GM21576 (cell line): Measurements from ENCODE around the gene TTYH2.
"Not testable (repeated sequence)": the region's sequence is repeated elsewhere in the genome, so short reads cannot be mapped to it uniquely, and the experiment has no call there.

Experiments used
- ATAC-seq: cut with Tn5 transposase; IDR thresholded peaks from one replicate; pipeline ENCODE4 v1.9.1; 2021; ENCODE audit warnings: mild to moderate bottlenecking, moderate library complexity; ENCODE audit not compliant: unreplicated experiment

The TTYH2 gene, protein sequence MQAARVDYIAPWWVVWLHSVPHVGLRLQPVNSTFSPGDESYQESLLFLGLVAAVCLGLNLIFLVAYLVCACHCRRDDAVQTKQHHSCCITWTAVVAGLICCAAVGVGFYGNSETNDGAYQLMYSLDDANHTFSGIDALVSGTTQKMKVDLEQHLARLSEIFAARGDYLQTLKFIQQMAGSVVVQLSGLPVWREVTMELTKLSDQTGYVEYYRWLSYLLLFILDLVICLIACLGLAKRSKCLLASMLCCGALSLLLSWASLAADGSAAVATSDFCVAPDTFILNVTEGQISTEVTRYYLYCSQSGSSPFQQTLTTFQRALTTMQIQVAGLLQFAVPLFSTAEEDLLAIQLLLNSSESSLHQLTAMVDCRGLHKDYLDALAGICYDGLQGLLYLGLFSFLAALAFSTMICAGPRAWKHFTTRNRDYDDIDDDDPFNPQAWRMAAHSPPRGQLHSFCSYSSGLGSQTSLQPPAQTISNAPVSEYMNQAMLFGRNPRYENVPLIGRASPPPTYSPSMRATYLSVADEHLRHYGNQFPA

DNA sequence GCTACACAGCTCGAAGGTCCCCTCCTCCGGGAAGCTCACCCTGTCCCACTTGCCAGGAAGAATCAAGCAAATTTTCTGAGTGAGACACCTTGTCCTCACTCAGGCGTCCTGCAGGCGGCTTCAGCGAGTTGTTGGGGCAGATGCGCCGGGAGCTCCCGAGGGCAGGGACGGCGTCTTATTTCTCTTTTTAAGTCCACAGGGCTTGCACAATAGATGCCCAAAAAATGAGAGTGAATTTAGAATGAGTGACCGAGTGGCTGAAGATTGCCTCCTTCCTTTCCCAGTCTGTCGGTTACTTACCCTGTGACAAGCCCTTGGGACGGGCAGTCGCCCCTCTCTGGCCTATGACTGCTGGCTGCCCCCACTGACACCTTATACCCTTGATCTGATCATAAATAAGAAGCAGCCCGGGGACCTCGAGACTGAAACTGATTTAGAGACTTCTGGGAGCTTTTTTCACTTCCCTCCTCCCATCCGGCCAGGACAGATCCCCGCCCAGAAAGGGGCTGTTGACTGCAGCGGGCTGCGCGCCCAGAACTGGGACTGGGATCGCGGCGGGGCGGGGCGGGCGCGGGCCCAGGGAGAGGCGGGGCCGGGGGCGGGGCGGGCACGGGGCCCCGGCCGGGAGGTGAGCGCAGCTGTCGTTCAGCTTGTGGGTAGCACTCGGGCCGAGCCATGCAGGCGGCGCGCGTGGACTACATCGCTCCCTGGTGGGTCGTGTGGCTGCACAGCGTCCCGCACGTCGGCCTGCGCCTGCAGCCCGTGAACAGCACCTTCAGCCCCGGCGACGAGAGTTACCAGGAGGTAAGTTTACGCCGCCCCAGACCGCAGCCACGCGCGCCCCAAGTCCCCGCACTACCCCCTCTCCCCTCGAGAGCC is at the start of gene TTYH2:
Gene TTYH2 (plus strand): TSS at position 659 of the 879 bp plus-strand sequence. CDS start 17 bp downstream, at position 676.
- ATAC-seq = peak; percentile 45

DNA sequence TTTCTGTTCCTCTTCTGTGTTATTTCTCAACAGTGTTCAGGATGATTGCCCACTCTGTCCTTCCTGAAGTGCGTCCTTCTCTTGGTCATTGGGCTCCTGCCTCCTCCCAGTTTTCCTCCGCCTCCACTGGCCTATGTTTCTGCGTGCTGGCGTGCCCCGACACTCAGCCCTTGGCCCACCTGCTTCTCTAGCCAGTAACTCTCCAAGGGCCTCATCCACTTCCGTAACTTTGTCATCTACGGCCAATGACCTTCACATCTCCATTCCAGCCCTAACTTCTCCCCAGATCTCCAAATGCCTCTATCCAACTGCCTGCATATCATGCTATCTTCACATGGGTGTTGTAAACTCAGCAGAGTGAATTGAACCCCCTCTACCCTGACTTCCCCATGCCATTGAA is 49.5 kb upstream of the TTYH2 start:
- ATAC-seq = no peak

- ATAC-seq = no peak
Observed at GRCh38 chr17:74164446-74165045, 48.8 kb upstream of the TTYH2 start.

DNA sequence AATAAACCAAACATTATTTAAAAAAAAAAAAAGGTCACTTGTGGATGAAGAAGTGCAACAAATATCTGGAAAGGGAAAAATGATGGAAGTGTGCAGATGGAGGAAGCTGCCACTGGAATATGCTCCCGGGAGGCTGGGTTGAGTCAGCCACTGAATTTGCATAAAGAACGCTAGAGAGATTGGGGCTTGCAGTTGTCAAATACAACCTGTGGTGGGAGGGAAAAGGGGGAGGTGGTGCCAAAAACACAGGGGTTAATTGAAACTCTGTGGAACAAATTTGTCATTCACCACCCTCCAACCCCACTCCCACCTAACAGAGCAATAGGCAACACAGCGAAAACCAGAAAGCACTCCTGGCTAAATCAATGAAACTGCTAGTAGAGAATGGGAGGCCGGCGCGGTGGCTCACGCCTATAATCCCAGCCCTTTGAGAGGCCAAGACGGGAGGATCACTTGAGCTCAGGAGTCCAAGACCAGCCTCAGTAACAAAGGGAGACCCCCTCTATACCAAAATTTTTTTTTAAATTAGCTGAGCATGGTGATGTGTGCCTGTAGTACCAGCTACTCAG is 47.5 kb upstream of the TTYH2 start:
- ATAC-seq = no peak

GRCh38 chr17:74170924-74171323 is 42.4 kb upstream of the TTYH2 start:
- ATAC-seq = no peak

- ATAC-seq = no peak
Observed at GRCh38 chr17:74172700-74173099, 40.7 kb upstream of the TTYH2 start.

- ATAC-seq = no peak
Observed at GRCh38 chr17:74176546-74177001, 36.8 kb upstream of the TTYH2 start.

GRCh38 chr17:74177018-74177450 is 36.3 kb upstream of the TTYH2 start:
- no peak for ATAC-seq

- no peak for ATAC-seq
Observed at GRCh38 chr17:74179576-74179975, 33.8 kb upstream of the TTYH2 start.

GRCh38 chr17:74180336-74180735 is 33.0 kb upstream of the TTYH2 start:
- ATAC-seq = no peak

GRCh38 chr17:74181341-74181740 is 32.0 kb upstream of the TTYH2 start:
- no peak for ATAC-seq

- no peak for ATAC-seq
Observed at GRCh38 chr17:74182041-74182723, 31.2 kb upstream of the TTYH2 start.

- ATAC-seq = no peak
Observed at GRCh38 chr17:74183411-74183810, 30.0 kb upstream of the TTYH2 start.

DNA sequence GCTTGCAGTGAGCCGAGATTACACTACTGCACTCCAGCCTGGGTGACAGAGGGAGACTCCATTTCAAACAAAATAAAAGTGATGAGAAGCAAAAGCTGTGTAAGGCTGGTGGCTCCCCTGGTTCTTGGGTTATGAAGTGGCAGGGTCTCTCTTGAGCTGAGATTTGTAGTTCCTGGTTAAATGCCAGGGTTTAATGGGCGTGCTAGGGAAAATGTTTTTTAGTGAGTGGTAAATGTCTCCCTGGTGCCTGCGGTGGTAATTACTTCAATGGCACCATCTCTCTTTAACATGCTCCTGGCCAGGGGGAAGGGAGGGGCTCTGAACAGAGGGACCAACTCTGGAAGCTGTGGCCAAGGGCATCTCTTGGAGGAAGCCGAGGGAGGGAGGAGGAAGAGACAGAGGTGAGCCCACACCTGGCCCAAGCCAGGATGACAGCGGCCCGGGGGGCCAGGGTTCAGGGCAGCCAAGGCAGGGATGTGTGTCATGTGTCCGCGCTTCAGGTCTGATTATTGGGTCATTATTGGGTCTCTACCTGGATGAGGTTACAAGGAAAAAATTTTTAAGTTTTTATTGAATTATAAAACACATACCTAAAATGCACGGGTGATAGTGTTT is 27.7 kb upstream of the TTYH2 start:
- no peak for ATAC-seq

DNA sequence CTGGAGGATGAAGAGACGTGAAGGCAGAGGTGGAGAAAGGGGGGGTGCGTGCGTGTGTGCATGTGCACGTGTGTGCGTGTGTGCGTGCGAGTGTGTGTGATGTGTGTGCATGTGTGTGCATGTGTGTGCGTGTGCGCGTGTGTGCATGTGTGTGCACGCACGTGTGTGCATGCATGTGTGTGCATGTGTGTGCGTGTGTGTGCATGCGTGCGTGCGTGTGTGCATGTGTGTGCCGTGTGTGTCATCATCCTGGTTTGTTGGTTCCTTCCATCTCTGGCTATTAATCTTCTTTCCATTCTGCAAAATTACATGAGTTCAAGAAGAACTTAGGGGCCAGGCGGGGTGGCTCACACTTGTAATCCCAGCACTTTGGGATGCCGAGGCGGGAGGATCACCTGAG is 26.9 kb upstream of the TTYH2 start:
- ATAC-seq = no peak

DNA sequence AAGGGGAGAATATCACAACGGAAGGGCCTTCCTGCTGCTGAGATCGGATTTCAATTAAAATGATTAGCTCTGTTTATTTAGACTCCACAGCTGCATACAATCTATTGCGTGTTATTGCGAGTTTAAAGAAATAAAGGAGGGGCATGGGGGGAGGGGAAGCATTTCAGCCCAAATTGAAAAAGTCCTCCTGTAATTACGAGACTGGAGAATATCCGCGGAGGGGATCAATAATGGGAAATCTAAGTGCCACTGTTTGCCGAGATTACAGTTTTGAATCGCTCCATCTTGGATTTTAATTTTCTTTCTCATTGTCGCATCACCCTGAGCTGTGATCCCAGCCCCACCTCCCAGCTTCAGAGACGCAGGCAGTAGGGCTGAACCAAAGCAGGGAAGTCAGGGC is 25.6 kb upstream of the TTYH2 start:
- no peak for ATAC-seq

- not testable (repeated sequence) for ATAC-seq
Observed at GRCh38 chr17:74188687-74189086, 24.7 kb upstream of the TTYH2 start.

GRCh38 chr17:74190154-74190553 is 23.2 kb upstream of the TTYH2 start:
- no peak for ATAC-seq

- ATAC-seq = no peak
Observed at GRCh38 chr17:74190807-74191406, 22.5 kb upstream of the TTYH2 start.
